Caco-2 (cell line): ENCODE data around the gene L3MBTL4. TPM values are rescaled to one million over a fixed set of nuclear protein-coding genes. Genes with fewer than 3 reads are reported as not detected.
"Not testable (repeated sequence)": the region's sequence is repeated elsewhere in the genome, so short reads cannot be mapped to it uniquely, and the experiment has no call there.

Source experiments
- BruUV-seq: library from RNA; stranded (reverse); fragments of 400-500 nt; replicated peaks from 2 replicates; lab custom pipeline; 2021; lab: Mats Ljungman, UMichigan
- CTCF ChIA-PET: fragments of 300-600 bp; sonication (Branson Sonifier 250); formaldehyde crosslinking; loops from one replicate; lab custom pipeline; 2022; ENCODE audit warnings: antibody characterized with exemption; lab: Charles Lee
- POLR2A ChIA-PET: fragments of 300-600 bp; sonication (Branson Sonifier 250); formaldehyde crosslinking; loops from one replicate; lab custom pipeline; 2022; ENCODE audit warnings: antibody characterized with exemption; lab: Charles Lee
- DNase-seq, 2 experiments: peaks; one replicate each; pipeline versions ENCODE4 v3.0.0 to v3.0.0-alpha.2; 2020 to 2022
- H3K27me3 ChIP-seq: replicated peaks from 2 replicates; pipeline ENCODE4 v1.6.0; 2011; ENCODE audit warnings: low read length; ENCODE audit not compliant: control insufficient read depth, insufficient read depth
- H3K36me3 ChIP-seq: 2 replicates; pipeline ENCODE4 v1.5.1; 2011; ENCODE audit warnings: low read length; ENCODE audit not compliant: control insufficient read depth, insufficient read depth
- H3K4me1 ChIP-seq: fragments of 250-450 bp; sonication (Bioruptor Pico); 2 replicates; pipeline ENCODE4 v1.5.1; 2020; ENCODE audit warnings: mild to moderate bottlenecking
- H3K4me3 ChIP-seq: 2 replicates; pipeline ENCODE4 v1.5.1; 2011; ENCODE audit warnings: low read depth, mild to moderate bottlenecking, control low read depth, low read length
- H3K9me3 ChIP-seq: fragments of 250-450 bp; sonication (Bioruptor Pico); 2 replicates; pipeline ENCODE4 v1.5.1; 2020; ENCODE audit warnings: mild to moderate bottlenecking, moderate library complexity
- H3K27ac Mint-ChIP-seq: one replicate; pipeline ENCODE4 v1.8.0; 2022; ENCODE audit warnings: mixed read lengths; ENCODE audit not compliant: unreplicated experiment
- H3K27me3 Mint-ChIP-seq: one replicate; pipeline ENCODE4 v1.8.0; 2022; ENCODE audit warnings: mixed read lengths; ENCODE audit not compliant: insufficient read depth, unreplicated experiment
- H3K36me3 Mint-ChIP-seq: one replicate; pipeline ENCODE4 v1.8.0; 2022; ENCODE audit warnings: mild to moderate bottlenecking, mixed read lengths; ENCODE audit not compliant: insufficient read depth, unreplicated experiment
- H3K4me1 Mint-ChIP-seq: one replicate; pipeline ENCODE4 v1.8.0; 2022; ENCODE audit warnings: low read depth, mixed read lengths; ENCODE audit not compliant: unreplicated experiment
- H3K4me3 Mint-ChIP-seq: one replicate; pipeline ENCODE4 v1.8.0; 2022; ENCODE audit warnings: mild to moderate bottlenecking, moderate library complexity, mixed read lengths; ENCODE audit not compliant: unreplicated experiment
- H3K9me3 Mint-ChIP-seq: one replicate; pipeline ENCODE4 v1.8.0; 2022; ENCODE audit warnings: mixed read lengths; ENCODE audit not compliant: unreplicated experiment
- CTCF ChIP-seq, 2 experiments: fragments of 200-600 bp in 1 of 2; IDR thresholded peaks; 1 replicate in 1 of 2; 2 replicates in 1 of 2; pipeline versions ENCODE4 v1.5.1 to v1.8.0; 2011 to 2022; ENCODE audit warnings: antibody characterized with exemption in 1 of 2, control low read depth in 1 of 2, inconsistent platforms in 1 of 2, low read depth in 1 of 2, low read length in 1 of 2, mild to moderate bottlenecking in 1 of 2, moderate library complexity in 1 of 2; ENCODE audit not compliant: insufficient read depth in 1 of 2, severe bottlenecking in 1 of 2, unreplicated experiment in 1 of 2
- intact Hi-C: fragments of 100-400 bp; cut with micrococcal nuclease; formaldehyde crosslinking; loops from one replicate; pipeline ENCODE4 v1.10.0; 2022; ENCODE audit not compliant: unreplicated experiment
- total RNA-seq: library from RNA; stranded (reverse); gene quantifications from 2 replicates; pipeline ENCODE4 v1.2.3, GENCODE V29; 2022

L3MBTL4 gene
- total RNA-seq, 1 experiment from 2014 or later, result 0.23 TPM

GRCh38 chr18:6139007-6139406, 275.7 kb downstream of the L3MBTL4 start:
- no peaks in the 10 kb centered on the region for H3K36me3 Mint-ChIP-seq
- no peaks in the 10 kb centered on the region for H3K27me3 Mint-ChIP-seq
- H3K36me3 ChIP-seq, result no peaks in the 10 kb centered on the region
- no peak overlapping the region for H3K4me3 Mint-ChIP-seq
- no peaks in the 10 kb centered on the region for H3K4me1 Mint-ChIP-seq
- H3K9me3 Mint-ChIP-seq, result no peaks in the 10 kb centered on the region
- POLR2A ChIA-PET, result no interaction called here
- TF ChIP-seq CTCF (IDR thresholded peaks at IDR 0.05; ENCODE audit: insufficient read depth in 1 of 2, low read depth in 1 of 2, low read length in 1 of 2, severe bottlenecking in 1 of 2, unreplicated experiment in 1 of 2), result no peak
- no peaks in the 10 kb centered on the region for H3K27me3 ChIP-seq
- intact Hi-C loops, result no loop called here
- no peak for DNase-seq
- no peak overlapping the region for H3K4me3 ChIP-seq
- CTCF ChIA-PET, result no interaction called here
- H3K9me3 ChIP-seq, result no peaks in the 10 kb centered on the region
- no peak overlapping the region for H3K27ac Mint-ChIP-seq
- H3K4me1 ChIP-seq, result no peaks in the 10 kb centered on the region
- no TSS peak for BruUV-seq

- BruUV-seq, H3K4me3 Mint-ChIP-seq, H3K36me3 Mint-ChIP-seq, H3K27me3 ChIP-seq, H3K4me1 Mint-ChIP-seq, intact Hi-C loops, H3K27ac Mint-ChIP-seq, H3K4me1 ChIP-seq, H3K27me3 Mint-ChIP-seq, H3K4me3 ChIP-seq, DNase-seq, H3K36me3 ChIP-seq, CTCF ChIA-PET, H3K9me3 Mint-ChIP-seq, H3K9me3 ChIP-seq, POLR2A ChIA-PET: not testable (repeated sequence)
These were observed 278.8 kb downstream of the L3MBTL4 start for GRCh38 chr18:6135901-6136300.

- H3K4me3 ChIP-seq, H3K9me3 Mint-ChIP-seq, H3K4me1 ChIP-seq, H3K9me3 ChIP-seq, H3K27me3 ChIP-seq, intact Hi-C loops, H3K36me3 Mint-ChIP-seq, H3K36me3 ChIP-seq, BruUV-seq, H3K27me3 Mint-ChIP-seq, CTCF ChIA-PET, DNase-seq, POLR2A ChIA-PET, H3K4me1 Mint-ChIP-seq, H3K27ac Mint-ChIP-seq, H3K4me3 Mint-ChIP-seq: not testable (repeated sequence)
These were observed 279.7 kb downstream of the L3MBTL4 start for GRCh38 chr18:6135029-6135428.

DNA sequence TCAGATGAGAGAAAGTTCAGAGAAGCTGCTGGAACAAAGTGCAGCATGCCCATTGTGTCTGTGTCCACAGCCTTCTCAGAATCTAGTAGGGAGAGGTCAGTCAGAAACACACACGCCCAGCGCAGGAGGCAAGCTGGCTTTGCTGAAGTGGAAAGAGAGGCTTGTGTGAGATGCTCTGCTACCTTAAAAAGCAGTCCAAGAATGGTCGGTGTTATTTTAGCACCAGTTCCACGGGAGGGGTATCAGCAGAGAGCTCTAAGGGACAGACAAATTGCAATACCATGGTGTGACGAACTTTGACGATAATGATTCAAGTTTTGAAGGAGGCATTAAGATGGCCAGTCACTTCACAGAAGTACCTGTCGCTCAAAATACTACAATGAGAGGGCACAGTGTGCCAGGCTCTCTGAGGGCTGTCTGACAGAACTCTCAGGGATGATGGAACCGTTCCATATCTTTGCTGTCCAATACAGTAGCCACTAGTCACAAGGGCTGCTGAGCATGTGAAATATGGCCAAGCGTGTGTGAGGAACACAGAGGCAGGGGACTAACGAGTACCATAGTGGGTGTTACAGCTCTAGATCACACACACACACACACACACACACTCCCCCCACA, 281.9 kb downstream of the L3MBTL4 start:
- no peaks in the 10 kb centered on the region for H3K36me3 Mint-ChIP-seq
- POLR2A ChIA-PET, result no interaction called here
- BruUV-seq, result no TSS peak
- peaks cover 12% of the 10 kb centered on the region for H3K27me3 Mint-ChIP-seq
- Histone ChIP-seq H3K4me3 (no peak overlapping the region), H3K27me3 (no peaks in the 10 kb centered on the region), H3K9me3 (no peaks in the 10 kb centered on the region), H3K36me3 (no peaks in the 10 kb centered on the region), H3K4me1 (no peaks in the 10 kb centered on the region)
- CTCF ChIA-PET, result interaction anchor here (0.5 kb wide), 1 partner anchor 752 kb away, joined by 3 read pairs; no protein-coding TSS in a partner anchor
- no peak overlapping the region for H3K27ac Mint-ChIP-seq
- TF ChIP-seq CTCF (IDR thresholded peaks at IDR 0.05; ENCODE audit: insufficient read depth in 1 of 2, low read depth in 1 of 2, low read length in 1 of 2, severe bottlenecking in 1 of 2, unreplicated experiment in 1 of 2), result no peak
- no peak overlapping the region for H3K4me3 Mint-ChIP-seq
- intact Hi-C loops, result no loop called here
- no peaks in the 10 kb centered on the region for H3K9me3 Mint-ChIP-seq
- no peak for DNase-seq
- no peaks in the 10 kb centered on the region for H3K4me1 Mint-ChIP-seq
